ENCODE measurements around the gene MRPS5. TPM values are rescaled to one million over a fixed set of nuclear protein-coding genes. Genes with fewer than 3 reads are reported as not detected.

The MRPS5 gene
- total RNA-seq, 1 donor from 2014 or later: 78.6 TPM

Other genes starting within 250 kb of the MRPS5 start
- 1.6 and 2.2 TPM in 2 replicates for gene MAL, start 96.1 kb downstream of the MRPS5 start, total RNA-seq
- gene ZNF514, start 38.0 kb upstream of the MRPS5 start, total RNA-seq: 12.2 and 12.3 TPM in 2 replicates
- gene ZNF2, start 44.0 kb upstream of the MRPS5 start, total RNA-seq: 9.4 and 9.6 TPM in 2 replicates
- 4.5 and 5.9 TPM in 2 replicates for gene ZNF892, start 85.7 kb upstream of the MRPS5 start, total RNA-seq
- 0.64 and 0.83 TPM in 2 replicates for gene PROM2, start 152.6 kb upstream of the MRPS5 start, total RNA-seq
- 4.9 and 12.5 TPM in 2 replicates for gene KCNIP3, start 175.5 kb upstream of the MRPS5 start, total RNA-seq

All from myocyte (in vitro differentiated cells).